ENCODE measurements around the gene BLOC1S6. TPM values are rescaled to one million over a fixed set of nuclear protein-coding genes. Genes with fewer than 3 reads are reported as not detected.

BLOC1S6 gene
- total RNA-seq: 101 and 123 TPM in 2 replicates

GRCh38 chr15:45587095-45587862, at the start of gene BLOC1S6:
Gene BLOC1S6, plus strand, starts transcription at chr15:45587379. Its CDS starts 65 bp downstream, at chr15:45587444.

DNA sequence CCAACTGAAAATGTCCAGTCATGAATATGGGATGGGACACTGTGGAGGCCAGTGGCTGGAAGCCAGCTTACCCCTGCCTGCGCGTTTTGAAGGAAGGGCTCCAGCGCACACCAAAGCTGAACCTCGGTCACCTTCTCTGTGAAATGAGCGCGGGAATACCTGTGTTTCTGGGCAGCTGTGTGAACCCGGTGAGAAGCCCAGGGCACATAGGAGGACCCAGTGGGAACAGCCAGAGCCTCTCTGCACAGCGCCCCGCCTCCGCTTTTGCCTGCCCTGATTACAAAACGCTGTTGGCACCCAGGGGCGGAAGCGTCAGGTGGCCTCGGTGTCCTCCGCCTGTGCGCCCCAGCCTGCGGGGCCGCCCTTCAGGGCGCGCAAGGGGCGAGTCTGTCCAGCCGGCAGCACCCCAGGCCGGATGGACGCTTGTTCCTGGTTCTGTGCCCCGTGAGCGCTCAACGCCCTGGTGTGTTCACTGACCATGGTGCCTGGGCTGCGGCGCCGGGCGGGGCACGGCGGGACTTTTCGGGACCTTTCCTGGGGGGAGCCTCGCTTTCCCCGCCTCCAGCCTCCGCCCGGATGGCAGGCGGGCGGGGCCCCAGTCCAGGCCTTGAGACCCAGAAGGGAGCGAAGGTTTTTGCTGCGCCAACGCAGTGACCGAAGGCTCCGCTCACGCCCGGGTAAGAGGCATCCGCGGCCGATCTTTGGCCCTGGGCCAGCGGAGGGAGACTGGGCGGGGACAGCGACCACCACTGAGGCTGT, 47.4 kb downstream of the BLOC1S6 start, which contains the start of gene SQOR:
TSS of gene SQOR (plus strand) at position 598 of the 759 bp plus-strand sequence. CDS start 23,895 bp downstream, outside the sequence.

Other genes with a start within 250 kb of the BLOC1S6 start
- 0.28 and 0.30 TPM in 2 replicates for gene GATM, start 208.8 kb upstream of the BLOC1S6 start, total RNA-seq
- 14.0 and 15.1 TPM in 2 replicates for gene SLC30A4, start 64.6 kb upstream of the BLOC1S6 start, total RNA-seq
- 44.5 and 55.8 TPM in 2 replicates for gene SQOR, start 47.6 kb downstream of the BLOC1S6 start, total RNA-seq

Measured in smooth muscle cell of the umbilical artery (primary cell).